OCI-LY7 (cell line): ENCODE measurements around the gene APLP1. TPM values are rescaled to one million over a fixed set of nuclear protein-coding genes. Genes with fewer than 3 reads are reported as not detected.

ENCODE experiments used
- BruUV-seq: library from RNA; stranded (reverse); fragments of 400-500 nt; replicated peaks from 2 replicates; lab custom pipeline; 2021; lab: Mats Ljungman, UMichigan
- CTCF ChIA-PET: fragments of 300-600 bp; sonication (Branson Sonifier 250); formaldehyde crosslinking; loops from one replicate; lab custom pipeline; 2022; ENCODE audit warnings: antibody characterized with exemption; ENCODE audit not compliant: unreplicated experiment; lab: Charles Lee
- POLR2A ChIA-PET: fragments of 300-600 bp; sonication (Branson Sonifier 250); formaldehyde crosslinking; loops from one replicate; lab custom pipeline; 2022; ENCODE audit warnings: antibody characterized with exemption; lab: Charles Lee
- DNase-seq: peaks from one replicate; pipeline ENCODE4 v3.0.0-alpha.2; 2015; ENCODE audit warnings: low spot score
- H2AFZ ChIP-seq: fragments of 200-600 bp; sonication (generic), shearing (Covaris generic); 2 replicates; pipeline ENCODE4 v1.6.1; 2014; ENCODE audit warnings: mild to moderate bottlenecking, antibody characterized with exemption, low read length, moderate library complexity
- H3K27ac ChIP-seq: fragments of 200-600 bp; sonication (generic); 2 replicates; pipeline ENCODE4 v1.5.1; 2014; ENCODE audit warnings: mixed run types, low read depth, mild to moderate bottlenecking, moderate library complexity, low read length, inconsistent platforms; ENCODE audit not compliant: poor library complexity, severe bottlenecking
- H3K36me3 ChIP-seq: fragments of 200-600 bp; sonication (generic); 2 replicates; pipeline ENCODE4 v1.6.1; 2014; ENCODE audit warnings: mild to moderate bottlenecking, antibody characterized with exemption, low read length, moderate library complexity, mixed read lengths; ENCODE audit not compliant: insufficient read depth
- H3K4me1 ChIP-seq: fragments of 200-600 bp; sonication (generic); 2 replicates; pipeline ENCODE4 v1.5.1; 2014; ENCODE audit warnings: mild to moderate bottlenecking, low read length; ENCODE audit not compliant: insufficient read depth, poor library complexity, severe bottlenecking
- H3K4me2 ChIP-seq: fragments of 200-600 bp; sonication (generic); 2 replicates; pipeline ENCODE4 v1.6.1; 2014; ENCODE audit warnings: mild to moderate bottlenecking, low read length
- H3K4me3 ChIP-seq: fragments of 200-600 bp; sonication (generic); 2 replicates; pipeline ENCODE4 v1.5.1; 2014; ENCODE audit warnings: mild to moderate bottlenecking, low read depth, low read length; ENCODE audit not compliant: poor library complexity, severe bottlenecking
- H3K79me2 ChIP-seq: fragments of 200-600 bp; sonication (generic); 2 replicates; pipeline ENCODE4 v1.6.1; 2016; ENCODE audit warnings: low read depth, mild to moderate bottlenecking, low read length, moderate library complexity, mixed read lengths; ENCODE audit not compliant: insufficient read depth
- H3K9me2 ChIP-seq: fragments of 200-600 bp; sonication (generic); 2 replicates; pipeline ENCODE4 v1.6.1; 2016; ENCODE audit warnings: mild to moderate bottlenecking, low read length, mixed read lengths; ENCODE audit not compliant: insufficient read depth
- H3K9me3 ChIP-seq: fragments of 200-600 bp; sonication (generic); 2 replicates; pipeline ENCODE4 v1.6.1; 2014; ENCODE audit warnings: mild to moderate bottlenecking, mixed run types, low read length, mixed read lengths
- H4K20me1 ChIP-seq: fragments of 200-600 bp; sonication (generic); 2 replicates; pipeline ENCODE4 v1.6.1; 2014; ENCODE audit warnings: mild to moderate bottlenecking, antibody characterized with exemption, low read length, moderate library complexity, mixed read lengths; ENCODE audit not compliant: insufficient read depth
- EZH2phosphoT487 ChIP-seq: fragments of 200-600 bp; sonication (generic); IDR thresholded peaks from 2 replicates; pipeline ENCODE4 v1.6.1; 2018; ENCODE audit warnings: low read depth, borderline replicate concordance, mild to moderate bottlenecking, mixed run types, antibody characterized with exemption, low read length, moderate library complexity, mixed read lengths
- intact Hi-C: fragments of 100-400 bp; cut with micrococcal nuclease; formaldehyde crosslinking; loops from one replicate; pipeline ENCODE4 v1.10.0; 2022; ENCODE audit not compliant: unreplicated experiment
- total RNA-seq, 2 experiments: library from RNA; depleted of rRNA in 1 of 2; stranded (reverse); fragments of >200 nt in 1 of 2; shearing (Covaris generic) in 1 of 2; gene quantifications; 2 replicates each; pipeline ENCODE4 v1.2.3, GENCODE V29; 2014 to 2022
- TF ChIP-seq, protein P1 (sequence below): fragments of 200-600 bp; sonication (generic); conservative IDR thresholded peaks from 2 replicates; pipeline ENCODE4 v1.5.1; 2014; ENCODE audit warnings: mild to moderate bottlenecking, antibody characterized with exemption, low read length, moderate library complexity, mixed read lengths

Gene APLP1
- total RNA-seq, 2 experiments from 2014 or later = 0.13 to 1.2 TPM

DNA sequence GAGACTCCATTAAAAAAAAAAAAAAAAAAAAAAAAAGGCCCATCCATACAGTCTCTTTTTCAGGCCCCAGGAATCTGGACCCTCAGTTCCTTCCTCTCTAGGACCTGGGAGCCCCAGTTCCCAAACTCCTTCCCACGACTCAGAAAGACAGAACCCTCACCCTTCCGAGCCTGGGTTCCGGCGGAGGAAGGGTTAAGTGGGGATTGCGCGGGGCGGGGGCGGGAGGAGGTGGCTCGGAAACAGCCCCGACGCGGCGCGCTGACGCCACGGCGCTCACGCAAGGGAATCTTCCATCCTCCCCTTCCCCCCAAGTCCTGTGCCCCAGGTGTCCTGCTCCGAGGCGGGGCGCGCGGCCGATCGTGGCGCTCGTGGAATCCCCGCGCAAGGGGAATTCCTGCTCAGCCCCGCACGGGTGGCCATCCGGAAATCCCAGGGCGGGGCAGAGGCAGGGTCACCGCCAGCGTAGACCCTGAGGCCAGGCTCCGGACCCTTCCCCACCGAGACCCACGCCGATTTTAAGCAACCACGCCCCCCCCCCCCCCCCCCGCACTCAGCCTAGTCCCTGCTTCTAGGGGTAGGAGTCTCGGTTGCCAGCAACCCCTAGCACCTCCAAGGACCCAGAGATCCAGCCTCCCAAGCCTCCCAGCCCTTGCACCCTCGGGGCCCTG, 31.3 kb downstream of the APLP1 start:
- ChIA-PET POLR2A (interaction anchor here (1.1 kb wide), 1 partner anchor 14 kb away, joined by 4 read pairs; no protein-coding TSS in a partner anchor), CTCF (no interaction called here)
- Histone ChIP-seq H3K9me2 (no peaks in the 10 kb centered on the region), H3K27ac (peak overlapping the region; percentile 87), H3K9me3 (no peaks in the 10 kb centered on the region), H3K4me3 (peak overlapping the region; percentile 77), H3K36me3 (peaks cover 44% of the 10 kb centered on the region), H3K4me1 (peaks cover 50% of the 10 kb centered on the region), H3K79me2 (peaks cover 30% of the 10 kb centered on the region), H3K4me2 (peak overlapping the region; percentile 99), H2AFZ (no peak overlapping the region), H4K20me1 (no peaks in the 10 kb centered on the region)
- DNase-seq = peak; percentile 94
- intact Hi-C loops = loop anchor here (1.0 to 5.0 kb wide), 5 partner anchors 32 to 255 kb away; partner anchors contain the start of genes HSPB6, IGFLR1, PROSER3 and THAP8
- TF ChIP-seq, protein P1, sequence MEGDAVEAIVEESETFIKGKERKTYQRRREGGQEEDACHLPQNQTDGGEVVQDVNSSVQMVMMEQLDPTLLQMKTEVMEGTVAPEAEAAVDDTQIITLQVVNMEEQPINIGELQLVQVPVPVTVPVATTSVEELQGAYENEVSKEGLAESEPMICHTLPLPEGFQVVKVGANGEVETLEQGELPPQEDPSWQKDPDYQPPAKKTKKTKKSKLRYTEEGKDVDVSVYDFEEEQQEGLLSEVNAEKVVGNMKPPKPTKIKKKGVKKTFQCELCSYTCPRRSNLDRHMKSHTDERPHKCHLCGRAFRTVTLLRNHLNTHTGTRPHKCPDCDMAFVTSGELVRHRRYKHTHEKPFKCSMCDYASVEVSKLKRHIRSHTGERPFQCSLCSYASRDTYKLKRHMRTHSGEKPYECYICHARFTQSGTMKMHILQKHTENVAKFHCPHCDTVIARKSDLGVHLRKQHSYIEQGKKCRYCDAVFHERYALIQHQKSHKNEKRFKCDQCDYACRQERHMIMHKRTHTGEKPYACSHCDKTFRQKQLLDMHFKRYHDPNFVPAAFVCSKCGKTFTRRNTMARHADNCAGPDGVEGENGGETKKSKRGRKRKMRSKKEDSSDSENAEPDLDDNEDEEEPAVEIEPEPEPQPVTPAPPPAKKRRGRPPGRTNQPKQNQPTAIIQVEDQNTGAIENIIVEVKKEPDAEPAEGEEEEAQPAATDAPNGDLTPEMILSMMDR = no peak
- no TSS peak for BruUV-seq

DNA sequence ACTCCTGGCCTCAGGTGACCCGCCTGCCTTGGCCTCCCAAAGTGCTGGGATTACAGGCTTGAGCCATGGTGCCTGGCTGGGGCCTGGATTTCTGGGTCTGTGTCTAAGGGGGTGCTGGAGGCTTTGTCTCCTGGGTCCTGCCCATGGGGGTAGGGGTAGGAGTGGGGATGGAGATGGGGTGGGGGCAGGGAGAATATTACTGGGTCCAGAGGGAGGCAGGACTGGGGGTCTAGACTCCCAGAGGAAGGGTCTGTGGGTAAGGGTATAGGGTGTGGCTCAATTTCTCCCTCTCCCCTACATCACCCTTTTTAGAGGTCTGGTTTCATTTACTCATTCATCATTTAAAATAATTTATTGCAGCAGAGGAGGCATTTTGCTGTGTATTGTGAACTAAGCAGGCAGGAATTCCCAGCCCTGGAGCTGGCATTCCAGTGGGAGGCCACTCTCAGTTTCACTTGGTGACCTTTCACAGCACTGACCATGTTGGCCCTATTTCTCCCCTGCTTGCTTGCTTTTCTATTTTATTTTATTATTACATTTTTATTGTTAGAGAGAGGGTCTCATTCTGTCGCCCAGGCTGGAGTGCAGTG, 32.8 kb downstream of the APLP1 start:
- Histone ChIP-seq H3K36me3 (peaks cover 30% of the 10 kb centered on the region), H3K9me3 (no peaks in the 10 kb centered on the region), H3K4me3 (peak overlapping the region; percentile 77), H3K4me1 (peaks cover 56% of the 10 kb centered on the region), H3K4me2 (peak overlapping the region; percentile 99), H2AFZ (no peak overlapping the region), H3K79me2 (peaks cover 30% of the 10 kb centered on the region), H3K9me2 (no peaks in the 10 kb centered on the region), H4K20me1 (no peaks in the 10 kb centered on the region), H3K27ac (peak overlapping the region; percentile 87)
- no TSS peak for BruUV-seq
- no peak for DNase-seq
- intact Hi-C loops = loop anchor here (2.0 to 5.0 kb wide), 3 partner anchors 144 to 159 kb away; partner anchors contain the start of genes HSPB6, IGFLR1, PROSER3 and THAP8
- POLR2A ChIA-PET = interaction anchor here (1.1 kb wide), 1 partner anchor 16 kb away, joined by 4 read pairs; no protein-coding TSS in a partner anchor
- TF ChIP-seq, protein P1 = no peak
- no peak for TF ChIP-seq EZH2phosphoT487
- CTCF ChIA-PET = no interaction called here
